ENCODE data around the gene CHML. TPM values are rescaled to one million over a fixed set of nuclear protein-coding genes. Genes with fewer than 3 reads are reported as not detected.

CHML gene
- total and polyA plus RNA-seq, 7 donors, result 1.6 to 8.0 (median 6.1) TPM

GRCh38 chr1:241635556-241636152, 4.5 kb downstream of the CHML start:
- Histone ChIP-seq H3K9me3 (no peaks in the 10 kb centered on the region), H3K36me3 (peaks cover 0 to 7% (median 0%) of the 10 kb centered on the region in 4 donors), H3K4me1 (peaks cover 0 to 33% (median 20%) of the 10 kb centered on the region in 4 donors), H3K27me3 (no peaks in the 10 kb centered on the region), H3K4me3 (no peak overlapping the region), H3K27ac (no peak overlapping the region)
- intact Hi-C loops (cut with DNase I), result no loop called here
- DNase-seq, result no peak
- no peak for TF ChIP-seq CTCF (IDR thresholded peaks at IDR 0.05)
- no peak for TF ChIP-seq POLR2AphosphoS5 (IDR thresholded peaks at IDR 0.05)
- no peak for TF ChIP-seq EP300 (IDR thresholded peaks at IDR 0.05)
- no peak for TF ChIP-seq POLR2A (IDR thresholded peaks at IDR 0.05)
- 63 to 86% methylated on average over 4 of the region's 4 CpGs for WGBS, 2 donors

- no peak overlapping the region for H3K4me3 ChIP-seq
- DNase-seq, result no peak
- 84 to 90% methylated on average over 3 of the region's 3 CpGs for WGBS, 2 donors
- H3K36me3 ChIP-seq, result peaks cover 0 to 7% (median 0%) of the 10 kb centered on the region in 4 donors
- intact Hi-C loops (cut with DNase I), result no loop called here
- H3K4me1 ChIP-seq, result peaks cover 0 to 20% (median 8%) of the 10 kb centered on the region in 4 donors
- TF ChIP-seq POLR2A (IDR thresholded peaks at IDR 0.05), result no peak
- no peak for TF ChIP-seq EP300 (IDR thresholded peaks at IDR 0.05)
- no peak for TF ChIP-seq CTCF (IDR thresholded peaks at IDR 0.05)
- no peak overlapping the region for H3K27ac ChIP-seq
- H3K9me3 ChIP-seq, result no peaks in the 10 kb centered on the region
- H3K27me3 ChIP-seq, result no peaks in the 10 kb centered on the region
Observed at GRCh38 chr1:241632987-241633386, 7.2 kb downstream of the CHML start.

GRCh38 chr1:241631674-241632073, 8.5 kb downstream of the CHML start:
- H3K4me3 ChIP-seq, result no peak overlapping the region
- intact Hi-C loops (cut with DNase I), result no loop called here
- no peak for DNase-seq
- TF ChIP-seq POLR2AphosphoS5 (IDR thresholded peaks at IDR 0.05), result no peak
- no peak for TF ChIP-seq POLR2A (IDR thresholded peaks at IDR 0.05)
- TF ChIP-seq CTCF (IDR thresholded peaks at IDR 0.05), result no peak
- TF ChIP-seq EP300 (IDR thresholded peaks at IDR 0.05), result no peak
- H3K4me1 ChIP-seq, result peaks cover 0 to 8% (median 3%) of the 10 kb centered on the region in 4 donors
- no peaks in the 10 kb centered on the region for H3K27me3 ChIP-seq
- H3K9me3 ChIP-seq, result no peaks in the 10 kb centered on the region
- WGBS, 2 donors, result 74 to 83% methylated on average over 5 of the region's 5 CpGs
- H3K27ac ChIP-seq, result no peak overlapping the region
- H3K36me3 ChIP-seq, result peaks cover 0 to 7% (median 0%) of the 10 kb centered on the region in 4 donors

- Histone ChIP-seq H3K27ac (no peak overlapping the region), H3K9me3 (no peaks in the 10 kb centered on the region), H3K4me3 (no peak overlapping the region), H3K36me3 (peaks cover 0 to 7% (median 0%) of the 10 kb centered on the region in 4 donors), H3K4me1 (peaks cover 0 to under 1% (median 0%) of the 10 kb centered on the region in 4 donors), H3K27me3 (no peaks in the 10 kb centered on the region)
- TF ChIP-seq CTCF (IDR thresholded peaks at IDR 0.05), result no peak
- TF ChIP-seq POLR2AphosphoS5 (IDR thresholded peaks at IDR 0.05), result no peak
- TF ChIP-seq EP300 (IDR thresholded peaks at IDR 0.05), result no peak
- TF ChIP-seq POLR2A (IDR thresholded peaks at IDR 0.05), result no peak
- intact Hi-C loops (cut with DNase I), result no loop called here
- no peak for DNase-seq
- 96 to 98% methylated on average over 2 of the region's 2 CpGs for WGBS, 2 donors
Observed at GRCh38 chr1:241630899-241631298, 9.3 kb downstream of the CHML start.

GRCh38 chr1:241630476-241630875, 9.7 kb downstream of the CHML start:
- Histone ChIP-seq H3K4me3 (no peak overlapping the region), H3K4me1 (no peaks in the 10 kb centered on the region), H3K9me3 (no peaks in the 10 kb centered on the region), H3K27me3 (no peaks in the 10 kb centered on the region), H3K27ac (no peak overlapping the region), H3K36me3 (peaks cover 0 to 5% (median 0%) of the 10 kb centered on the region in 4 donors)
- DNase-seq, result no peak
- TF ChIP-seq POLR2A (IDR thresholded peaks at IDR 0.05), result no peak
- TF ChIP-seq CTCF (IDR thresholded peaks at IDR 0.05), result no peak
- TF ChIP-seq EP300 (IDR thresholded peaks at IDR 0.05), result no peak
- no peak for TF ChIP-seq POLR2AphosphoS5 (IDR thresholded peaks at IDR 0.05)
- 91 to 92% methylated on average over 1 of the region's 1 CpG for WGBS, 2 donors
- intact Hi-C loops (cut with DNase I), result no loop called here

Measured in sigmoid colon (tissue), 7 donors.